RPMI7951 (cell line): Measurements from ENCODE around the gene TUBGCP5. TPM values are rescaled to one million over a fixed set of nuclear protein-coding genes. Genes with fewer than 3 reads are reported as not detected.
A peak's percentile ranks its signal among the peaks of the same experiment; 100 is the strongest.
"Not testable (repeated sequence)": the region's sequence is repeated elsewhere in the genome, so short reads cannot be mapped to it uniquely, and the experiment has no call there.

Experiments
- DNase-seq: peaks from one replicate; pipeline ENCODE4 v3.0.0-alpha.2; 2012; ENCODE audit warnings: low read depth
- total RNA-seq: library from RNA; depleted of rRNA; stranded (reverse); fragments of >200 nt; shearing (Covaris generic); gene quantifications from 2 replicates; pipeline ENCODE4 v1.2.3, GENCODE V29; 2014; rRNA removed

TUBGCP5 gene
- total RNA-seq, result 20.1 and 21.9 TPM in 2 replicates

DNA sequence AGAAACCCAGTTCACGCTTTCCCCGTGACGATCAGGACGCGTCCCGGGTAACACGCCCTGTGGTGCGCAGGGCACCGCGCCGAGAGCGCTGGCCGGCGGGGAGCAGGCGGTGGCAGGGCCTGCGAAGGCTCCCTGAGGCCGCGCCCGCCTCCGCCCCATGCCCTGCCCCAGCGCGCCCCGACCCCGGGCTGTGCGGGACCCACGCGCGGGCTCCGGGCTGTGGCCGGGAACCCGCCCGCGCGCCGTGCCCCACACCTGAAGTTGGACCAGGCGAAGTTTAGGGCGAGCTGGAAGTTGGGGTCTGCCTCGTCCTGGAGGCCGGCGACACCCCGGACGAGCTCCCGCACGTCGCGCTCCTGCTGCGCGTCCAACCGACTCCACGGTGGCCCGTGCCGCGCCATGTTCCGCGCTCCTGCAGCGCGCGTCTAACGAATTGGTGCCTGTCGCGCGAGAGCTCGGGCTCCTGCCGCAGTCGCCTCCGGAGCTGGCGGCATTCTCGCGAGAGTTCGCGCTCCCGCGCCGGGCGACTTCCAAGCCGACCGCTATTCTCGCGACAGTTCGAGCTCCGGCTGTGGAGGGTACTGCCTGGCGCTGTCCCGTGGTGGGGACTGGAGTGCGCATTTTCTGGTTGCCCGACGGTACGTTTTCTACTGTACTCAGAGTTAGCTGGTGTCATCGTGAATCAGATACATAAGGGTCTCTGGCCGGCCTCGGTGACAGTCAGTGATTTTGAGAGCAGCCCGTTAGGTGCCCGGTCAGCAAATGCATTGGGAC is at the start of gene TUBGCP5:
Gene TUBGCP5 (minus strand): TSS at position 427 of the 774 bp plus-strand sequence. CDS start 26 bp downstream, at position 401.
- peak; percentile 98 for DNase-seq

DNA sequence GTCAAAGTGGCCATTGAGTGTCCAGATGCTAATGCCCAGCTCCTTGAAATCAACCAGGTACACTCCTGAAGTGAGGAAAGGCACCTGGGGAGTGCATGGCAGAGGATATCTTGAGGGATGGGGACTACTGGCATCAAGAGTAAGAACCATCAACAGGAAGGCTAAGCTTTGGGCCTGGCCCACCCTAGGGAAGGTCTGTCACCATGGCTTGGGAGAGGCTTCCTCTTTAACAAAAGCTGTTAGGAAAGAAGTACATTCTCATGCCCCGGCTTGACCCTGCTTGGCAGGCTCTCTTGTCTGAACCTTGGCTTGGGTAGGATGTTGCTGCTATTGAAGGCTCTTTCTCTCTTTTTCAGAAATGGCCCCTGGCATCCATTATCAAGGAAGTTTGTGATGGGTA is 43.7 kb upstream of the TUBGCP5 start:
- DNase-seq, result no peak

DNA sequence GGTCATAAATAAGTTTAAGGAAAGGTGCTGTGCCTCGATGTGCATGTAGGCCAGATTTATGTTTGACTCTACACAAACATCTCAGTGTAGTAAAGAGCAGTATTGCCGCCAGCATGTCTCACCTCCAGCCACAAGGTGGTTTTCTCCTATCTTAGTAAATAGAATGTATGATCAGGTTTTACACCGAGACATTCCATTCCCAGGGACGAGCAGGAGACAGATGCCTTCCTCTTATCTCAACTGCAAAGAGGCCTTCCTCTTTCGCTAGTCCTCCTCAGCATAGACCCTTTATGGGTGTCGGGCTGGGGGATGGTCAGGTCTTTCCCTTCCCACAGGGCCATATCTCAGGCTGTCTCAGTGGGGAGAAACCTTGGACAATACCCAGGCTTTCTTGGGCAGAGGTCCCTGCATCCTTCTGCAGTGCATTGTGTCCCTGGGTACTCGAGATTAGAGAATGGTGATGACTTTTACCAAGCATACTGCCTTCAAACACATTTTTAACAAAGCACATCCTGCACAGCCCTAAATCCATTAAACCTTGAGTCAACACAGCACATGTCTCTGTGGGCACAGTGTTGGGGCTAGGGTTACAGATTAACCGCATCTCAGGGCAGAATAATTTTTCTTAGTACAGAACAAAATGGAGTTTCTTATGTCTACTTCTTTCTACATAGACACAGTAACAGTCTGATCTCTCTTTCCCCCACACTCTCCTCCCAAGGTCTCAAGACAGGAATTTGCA is 42.8 kb upstream of the TUBGCP5 start:
- not testable (repeated sequence) for DNase-seq

DNA sequence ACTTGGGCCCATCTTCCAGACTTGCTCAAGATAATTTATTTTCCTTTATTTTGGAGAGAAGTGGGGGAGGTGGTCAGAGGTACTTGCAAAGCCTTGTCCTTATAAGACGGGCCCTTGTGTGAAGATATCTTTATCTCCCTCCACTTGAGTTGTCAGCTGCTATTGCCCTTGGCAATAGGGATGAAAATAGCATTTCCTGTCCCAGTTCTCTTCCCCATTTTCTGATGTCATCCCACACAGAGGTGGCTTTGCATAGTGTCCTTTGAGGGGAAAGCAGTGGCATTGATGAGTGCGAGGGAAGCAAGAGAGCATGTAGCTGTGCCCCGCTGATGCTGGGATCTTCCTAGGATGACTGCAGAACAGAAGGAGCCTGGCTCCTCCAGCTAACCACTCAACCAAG is 41.9 kb upstream of the TUBGCP5 start:
- peak; percentile 27 for DNase-seq

DNA sequence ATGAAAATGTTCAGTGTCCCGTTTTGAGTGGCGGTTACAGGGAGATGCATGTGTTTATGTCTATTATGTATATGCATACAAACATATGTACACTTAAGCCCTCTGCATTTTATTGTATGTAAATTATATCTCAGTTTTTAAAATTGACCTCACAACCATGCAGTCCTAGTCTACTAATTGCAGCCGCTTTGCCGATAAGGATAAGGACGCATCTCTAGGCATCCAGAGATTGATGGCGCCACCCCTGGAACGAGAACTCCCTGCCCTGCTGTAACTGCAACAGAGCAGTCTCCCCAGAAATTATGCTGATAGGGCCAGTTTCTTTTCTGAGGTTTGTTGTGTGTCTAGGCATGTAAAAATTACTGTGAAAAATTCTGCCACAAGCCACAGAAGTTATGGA is 40.4 kb upstream of the TUBGCP5 start:
- no peak for DNase-seq

DNA sequence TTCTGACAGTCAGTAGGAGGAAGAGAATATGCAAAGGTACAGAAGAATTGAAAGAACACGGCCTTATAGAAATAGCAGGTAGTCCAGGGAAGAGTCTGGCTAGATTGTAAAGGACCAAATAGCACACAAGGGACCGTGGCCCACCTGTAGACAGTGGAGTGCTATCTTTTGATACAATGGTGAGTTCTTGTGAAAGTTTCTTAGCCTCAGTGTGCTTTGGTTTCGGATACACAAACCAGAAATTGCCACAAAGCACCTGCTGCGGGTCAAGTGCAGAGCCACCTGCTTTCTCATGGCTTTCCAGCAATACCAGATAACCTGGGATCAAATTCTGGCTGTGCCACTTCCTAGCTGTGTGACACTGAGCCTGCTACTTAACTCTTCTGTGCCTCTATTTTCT is 36.6 kb upstream of the TUBGCP5 start:
- no peak for DNase-seq

DNA sequence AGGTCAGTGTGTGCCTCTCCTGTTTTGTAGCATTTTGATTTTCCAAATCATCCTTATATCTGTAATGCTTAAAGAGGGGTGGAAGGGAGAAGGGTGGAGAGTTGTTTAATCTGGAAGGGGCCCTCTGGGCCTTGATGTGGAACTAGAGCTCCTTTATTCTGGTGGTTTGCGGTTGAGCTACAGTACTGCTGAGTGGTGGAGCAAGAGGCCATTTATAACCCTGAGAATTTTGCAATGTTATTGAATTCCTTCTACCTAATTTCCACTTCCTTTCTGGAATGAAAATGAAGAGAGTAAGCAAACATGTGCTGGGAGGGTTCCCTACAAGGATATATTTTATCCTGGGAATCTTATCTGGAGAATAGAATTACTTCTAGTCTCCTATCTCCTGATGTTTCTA is 35.3 kb upstream of the TUBGCP5 start:
- peak; percentile 86 for DNase-seq

DNA sequence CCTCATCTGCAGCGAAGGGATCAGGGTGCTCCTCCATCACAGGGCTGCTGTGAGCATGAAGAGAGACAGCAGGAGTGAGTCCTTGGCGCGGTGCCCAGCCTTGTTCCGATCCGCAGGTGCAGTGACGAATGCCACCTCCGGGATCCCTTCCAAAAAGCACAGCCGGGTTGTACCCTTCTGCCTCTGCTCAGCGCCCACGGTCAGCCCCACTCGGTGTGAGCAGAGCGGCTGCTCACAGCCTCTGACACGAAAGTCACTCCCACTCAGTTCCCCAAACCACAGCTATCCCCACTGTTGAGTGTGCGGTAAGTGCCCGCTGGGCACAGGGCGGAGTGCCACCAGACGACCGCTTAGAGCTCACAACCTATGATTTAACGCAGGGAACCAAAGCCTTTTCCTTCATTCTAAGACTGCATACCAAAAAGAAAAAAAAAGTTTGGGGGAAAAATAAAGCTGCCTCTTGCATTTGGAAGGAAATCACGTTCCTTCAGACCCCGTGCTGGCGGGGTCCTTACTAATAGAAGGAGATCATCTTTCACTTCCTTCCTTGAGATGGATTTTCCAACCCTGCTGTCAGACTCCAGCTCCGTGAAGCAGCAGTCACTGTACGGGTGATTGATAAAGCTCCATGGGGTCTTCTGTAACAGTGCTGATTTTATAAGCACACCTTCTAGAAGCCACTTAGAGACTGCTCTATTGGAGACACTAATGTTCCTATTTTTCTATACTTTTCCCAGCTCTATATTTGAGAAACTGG is 34.7 kb upstream of the TUBGCP5 start:
- DNase-seq, result peak; percentile 80

DNA sequence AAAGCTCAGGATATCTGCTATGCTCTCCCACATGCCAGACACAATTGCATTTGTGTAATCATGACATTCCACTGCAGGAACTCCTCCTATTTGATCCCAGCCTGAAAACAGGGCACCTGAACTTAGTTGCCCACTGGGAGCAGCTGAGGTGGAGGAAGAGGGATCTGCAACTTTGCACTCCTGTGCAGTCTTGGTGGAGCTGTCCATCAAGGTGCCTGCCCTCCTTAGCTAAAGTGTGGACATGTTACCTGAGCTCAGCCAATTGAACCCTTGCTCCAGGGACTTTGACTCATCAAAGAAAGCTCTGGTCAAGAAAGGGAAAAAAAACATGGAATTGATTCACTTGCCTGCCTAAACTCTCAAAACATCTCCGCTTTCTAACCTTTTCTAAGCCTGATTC is 33.3 kb upstream of the TUBGCP5 start:
- no peak for DNase-seq

DNA sequence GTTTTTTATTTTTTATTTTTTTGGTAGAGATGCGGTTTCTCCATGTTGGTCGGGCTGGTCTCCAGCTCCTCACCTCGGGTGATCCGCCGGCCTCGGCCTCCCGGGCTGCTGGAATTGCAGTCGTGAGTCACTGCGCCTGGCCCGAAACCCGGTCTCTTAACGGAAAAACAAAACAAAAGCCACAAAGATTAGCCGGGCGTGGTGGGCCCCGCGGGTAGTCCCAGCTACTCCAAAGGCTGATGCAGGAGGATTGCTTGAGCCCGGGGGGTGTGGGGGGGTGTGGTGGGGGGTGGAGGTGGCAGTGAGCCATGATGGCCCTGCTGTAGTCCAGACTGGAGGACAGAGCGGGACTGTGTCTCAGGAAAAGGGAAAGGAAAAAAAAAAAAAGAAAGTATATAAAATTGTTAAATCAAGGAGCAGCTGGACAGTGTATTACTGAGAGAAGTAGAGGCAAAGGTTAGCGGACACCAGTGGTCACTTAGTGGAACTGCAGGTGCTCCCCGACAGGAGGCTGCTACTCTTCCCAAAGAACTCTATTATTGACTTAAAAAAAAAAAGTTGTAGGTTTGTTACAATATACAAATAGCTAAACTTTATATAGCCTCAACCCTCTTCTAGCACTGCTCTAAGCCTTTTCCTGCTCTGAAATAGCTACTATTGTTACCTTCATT is 30.3 kb upstream of the TUBGCP5 start:
- DNase-seq, result peak; percentile 97

DNA sequence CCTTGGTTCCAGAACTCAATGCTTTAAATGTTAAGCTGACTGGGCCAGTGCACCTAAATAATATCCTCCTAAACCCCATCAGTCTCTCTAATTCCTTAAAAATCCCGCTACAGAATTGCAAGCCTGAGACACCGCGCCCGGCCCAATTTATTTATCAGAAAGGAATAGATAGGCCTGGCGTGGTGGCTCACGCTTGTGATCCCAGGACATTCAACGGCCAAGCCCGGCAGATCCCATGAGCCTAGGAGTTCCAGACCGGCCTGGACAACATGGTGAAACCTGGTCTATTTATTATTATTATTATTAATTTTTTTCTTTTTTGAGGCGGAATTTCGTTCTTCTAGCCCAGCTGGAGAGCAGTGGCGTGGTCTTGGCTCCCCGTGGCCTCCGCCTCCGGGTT is 28.0 kb upstream of the TUBGCP5 start:
- no peak for DNase-seq

DNA sequence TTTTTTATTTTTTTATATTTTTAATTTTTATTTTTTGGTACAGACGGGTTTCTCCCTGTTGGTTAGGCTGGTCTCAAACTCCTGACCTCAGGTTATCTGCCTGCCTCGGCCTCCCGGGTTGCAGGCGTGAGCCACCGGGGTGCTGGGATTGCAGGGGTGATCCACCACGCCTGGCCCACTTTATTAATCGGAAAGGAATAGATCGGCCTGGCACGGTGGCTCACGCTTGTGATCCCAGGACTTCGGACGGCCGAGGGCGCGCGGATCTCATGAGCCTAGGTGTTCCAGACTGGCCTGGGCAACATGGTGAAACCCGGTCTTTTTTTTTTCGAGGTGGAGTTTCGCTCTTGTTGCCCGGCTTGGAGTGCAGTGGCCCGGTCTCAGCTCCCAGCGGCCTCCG is 26.5 kb upstream of the TUBGCP5 start:
- no peak for DNase-seq

DNA sequence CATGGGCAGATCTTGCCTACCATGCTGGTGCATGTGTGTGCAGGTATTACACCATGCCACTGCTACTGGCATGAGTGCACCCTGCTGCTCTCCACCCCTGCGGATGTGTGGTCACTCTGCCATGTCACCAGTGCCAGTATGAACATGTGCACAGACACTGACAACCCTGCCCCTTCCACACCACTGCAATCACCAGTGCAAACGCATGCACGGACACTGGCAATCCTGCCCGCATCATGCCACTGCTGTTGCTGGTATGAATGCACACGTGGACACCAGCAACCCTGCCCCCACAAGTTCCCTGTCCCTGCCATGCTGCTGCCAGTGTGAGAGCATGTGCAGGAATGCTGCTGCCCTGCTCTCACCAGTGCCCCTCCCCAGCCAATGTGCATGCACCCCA is 24.8 kb upstream of the TUBGCP5 start:
- no peak for DNase-seq

DNA sequence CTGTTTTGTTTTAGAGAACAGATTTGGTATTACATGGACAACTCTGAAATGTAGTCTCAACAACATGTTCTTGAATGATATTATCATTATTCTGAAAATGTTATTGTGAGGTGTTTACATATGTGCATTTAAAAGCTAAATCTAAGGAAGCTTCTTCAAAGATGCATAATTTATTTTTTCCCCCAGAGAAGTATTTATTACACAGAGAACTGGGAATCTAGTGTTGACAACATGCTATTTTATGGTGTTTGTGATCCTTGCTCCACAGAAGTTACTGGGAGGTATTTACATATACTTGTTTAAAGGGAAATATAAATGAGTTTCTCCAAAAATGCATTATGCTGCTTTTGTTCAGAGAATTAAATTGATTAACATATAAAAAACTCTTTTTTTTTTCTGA is 18.3 kb upstream of the TUBGCP5 start:
- DNase-seq, result no peak

DNA sequence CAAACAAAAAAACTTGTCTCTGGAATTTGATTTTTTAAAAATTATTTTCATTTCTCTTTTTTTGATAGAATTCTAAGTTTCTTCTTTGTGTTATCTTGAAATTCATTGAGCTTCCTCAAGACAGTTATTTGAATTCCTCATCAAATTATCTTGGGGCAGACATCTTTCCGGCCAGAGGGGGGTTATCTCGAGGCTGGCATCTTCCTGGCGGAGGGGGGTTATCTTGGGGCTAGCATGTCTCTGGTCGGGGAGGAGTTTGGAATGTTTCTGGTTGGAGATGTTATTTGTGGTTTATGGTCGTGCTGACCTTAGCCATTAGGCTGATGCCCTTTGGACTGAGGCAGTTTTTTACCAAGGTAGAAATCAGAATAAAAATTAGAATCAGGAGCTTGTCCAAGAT is 15.9 kb upstream of the TUBGCP5 start:
- no peak for DNase-seq

DNA sequence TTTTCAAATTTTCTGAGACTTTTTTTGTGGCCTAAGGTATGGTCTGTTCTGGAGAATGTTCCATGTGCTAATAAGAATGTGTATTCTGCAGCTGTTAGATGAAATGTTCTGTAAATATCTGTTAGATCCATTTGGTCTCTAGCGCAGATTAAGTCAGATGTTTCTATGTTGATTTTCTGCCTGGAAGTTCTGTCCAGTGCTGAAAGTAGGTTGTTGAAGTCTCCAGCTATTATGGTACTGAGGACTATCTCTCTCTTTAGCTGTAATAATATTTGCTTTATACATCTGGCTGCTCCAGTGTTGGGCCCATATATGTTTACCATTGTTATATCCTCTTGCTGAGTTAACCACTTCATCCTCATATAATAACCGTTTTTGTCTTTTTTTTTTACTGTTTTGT is 13.2 kb upstream of the TUBGCP5 start:
- DNase-seq, result no peak

DNA sequence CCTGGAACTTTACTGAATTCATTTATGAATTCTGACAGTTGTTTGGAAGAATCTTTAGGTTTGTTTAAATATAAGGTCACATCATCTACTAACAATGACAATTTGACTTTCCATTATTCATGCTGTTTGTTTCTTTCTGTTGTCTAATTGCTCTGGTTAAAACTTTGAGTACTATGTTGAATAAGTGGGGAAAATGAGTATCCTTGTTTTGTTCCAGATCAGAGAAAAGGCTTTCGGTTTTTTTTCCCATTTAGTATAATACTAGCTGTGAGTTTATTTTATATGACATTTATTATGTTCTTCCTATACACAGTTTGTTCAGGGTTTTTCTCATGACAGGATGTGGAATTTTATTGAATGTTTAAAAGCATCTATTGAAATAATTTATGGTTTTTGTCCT is 11.3 kb upstream of the TUBGCP5 start:
- DNase-seq, result no peak

DNA sequence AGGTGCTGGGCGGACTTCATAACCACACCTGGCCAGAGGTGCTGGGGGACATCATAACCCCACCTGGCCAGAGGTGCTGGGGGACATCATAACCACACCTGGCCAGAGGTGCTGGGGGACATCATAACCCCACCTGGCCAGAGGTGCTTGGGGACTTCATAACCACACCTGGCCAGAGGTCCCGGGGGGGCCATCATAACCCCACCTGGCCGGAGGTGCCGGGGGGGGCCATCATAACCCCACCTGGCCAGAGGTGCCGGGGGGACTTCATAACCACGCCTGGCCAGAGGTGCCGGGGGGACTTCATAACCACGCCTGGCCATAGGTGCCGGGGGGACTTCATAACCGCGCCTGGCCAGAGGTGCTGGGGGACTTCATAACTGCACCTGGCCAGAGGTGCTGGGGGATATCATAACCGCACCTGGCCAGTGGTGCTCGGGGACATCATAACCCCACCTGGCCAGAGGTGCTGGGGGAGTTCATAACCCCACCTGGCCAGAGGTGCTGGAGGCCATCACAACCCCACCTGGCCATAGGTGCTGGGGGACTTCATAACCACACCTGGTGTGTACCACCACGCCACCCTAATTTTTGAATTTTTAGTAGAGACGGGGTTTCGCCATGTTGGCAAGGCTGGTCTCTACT is 10.7 kb upstream of the TUBGCP5 start:
- no peak for DNase-seq

DNA sequence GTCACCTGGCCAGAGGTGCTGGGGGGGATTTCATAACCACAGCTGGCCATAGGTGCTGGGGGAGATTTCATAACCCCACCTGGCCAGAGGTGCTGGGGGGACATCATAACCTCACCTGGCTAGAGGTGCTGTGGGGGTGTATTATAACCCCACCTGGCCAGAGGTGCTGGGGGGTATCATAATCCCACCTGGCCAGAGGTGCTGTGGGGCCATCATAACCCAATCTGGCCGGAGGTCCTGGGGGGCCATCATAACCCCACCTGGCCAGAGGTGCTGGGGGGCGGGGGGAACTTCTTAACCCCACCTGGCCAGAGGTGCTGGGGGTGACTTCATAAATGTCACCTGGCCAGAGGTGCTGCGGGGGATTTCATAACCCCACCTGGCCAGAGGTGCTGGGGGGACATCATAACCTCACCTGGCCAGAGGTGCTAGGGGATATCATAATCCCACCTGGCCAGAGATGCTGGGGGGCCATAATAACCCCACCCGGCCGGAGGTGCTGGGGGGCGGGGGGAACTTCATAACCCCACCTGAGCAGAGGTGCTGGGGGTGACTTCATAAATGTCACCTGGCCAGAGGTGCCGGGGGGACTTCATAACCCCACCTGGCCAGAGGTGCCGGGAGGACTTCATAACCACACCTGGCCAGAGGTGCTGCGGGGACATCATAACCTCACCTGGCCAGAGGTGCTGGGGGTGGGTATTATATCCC is 9.4 kb upstream of the TUBGCP5 start:
- not testable (repeated sequence) for DNase-seq

DNA sequence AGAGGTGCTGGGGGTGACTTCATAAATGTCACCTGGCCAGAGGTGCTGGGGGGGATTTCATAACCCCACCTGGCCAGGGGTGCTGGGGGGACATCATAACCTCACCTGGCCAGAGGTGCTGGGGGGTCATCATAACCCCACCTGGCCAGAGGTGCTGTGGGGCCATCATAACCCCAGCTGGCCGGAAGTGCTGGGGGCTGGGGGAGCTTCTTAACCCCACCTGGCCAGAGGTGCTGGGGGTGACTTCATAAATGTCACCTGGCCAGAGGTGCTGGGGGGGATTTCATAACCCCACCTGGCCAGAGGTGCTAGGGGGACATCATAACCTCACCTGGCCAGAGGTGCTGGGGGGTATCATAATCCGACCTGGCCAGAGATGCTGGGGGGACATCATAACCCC is 4.6 kb upstream of the TUBGCP5 start:
- not testable (repeated sequence) for DNase-seq

DNA sequence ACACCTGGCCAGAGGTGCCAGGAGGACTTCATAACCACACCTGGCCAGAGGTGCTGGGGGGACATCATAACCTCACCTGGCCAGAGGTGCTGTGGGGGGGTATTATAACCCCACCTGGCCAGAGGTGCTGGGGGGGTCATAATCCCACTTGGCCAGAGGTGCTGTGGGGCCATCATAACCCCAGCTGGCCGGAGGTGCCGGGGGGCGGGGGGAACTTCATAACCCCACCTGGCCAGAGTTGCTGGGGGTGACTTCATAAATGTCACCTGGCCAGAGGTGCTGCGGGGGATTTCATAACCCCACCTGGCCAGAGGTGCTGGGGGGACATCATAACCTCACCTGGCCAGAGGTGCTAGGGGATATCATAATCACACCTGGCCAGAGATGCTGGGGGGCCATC is 4.2 kb upstream of the TUBGCP5 start:
- DNase-seq, result not testable (repeated sequence)
